Stimulated activated CD8-positive, alpha-beta memory T cell treated with anti-CD3 and anti-CD28 coated beads, Interleukin-7, amount 100 ng/mL, for 24 hours (primary cell): ENCODE data around the gene ZNF584.

ENCODE experiments used
- DNase-seq: peaks from one replicate; pipeline ENCODE4 v3.0.0-alpha.2; 2020; ENCODE audit warnings: low read depth

Gene ZNF584

GRCh38 chr19:58385891-58386575 lies 22.4 kb upstream of the ZNF584 start:
- DNase-seq, result no peak

DNA sequence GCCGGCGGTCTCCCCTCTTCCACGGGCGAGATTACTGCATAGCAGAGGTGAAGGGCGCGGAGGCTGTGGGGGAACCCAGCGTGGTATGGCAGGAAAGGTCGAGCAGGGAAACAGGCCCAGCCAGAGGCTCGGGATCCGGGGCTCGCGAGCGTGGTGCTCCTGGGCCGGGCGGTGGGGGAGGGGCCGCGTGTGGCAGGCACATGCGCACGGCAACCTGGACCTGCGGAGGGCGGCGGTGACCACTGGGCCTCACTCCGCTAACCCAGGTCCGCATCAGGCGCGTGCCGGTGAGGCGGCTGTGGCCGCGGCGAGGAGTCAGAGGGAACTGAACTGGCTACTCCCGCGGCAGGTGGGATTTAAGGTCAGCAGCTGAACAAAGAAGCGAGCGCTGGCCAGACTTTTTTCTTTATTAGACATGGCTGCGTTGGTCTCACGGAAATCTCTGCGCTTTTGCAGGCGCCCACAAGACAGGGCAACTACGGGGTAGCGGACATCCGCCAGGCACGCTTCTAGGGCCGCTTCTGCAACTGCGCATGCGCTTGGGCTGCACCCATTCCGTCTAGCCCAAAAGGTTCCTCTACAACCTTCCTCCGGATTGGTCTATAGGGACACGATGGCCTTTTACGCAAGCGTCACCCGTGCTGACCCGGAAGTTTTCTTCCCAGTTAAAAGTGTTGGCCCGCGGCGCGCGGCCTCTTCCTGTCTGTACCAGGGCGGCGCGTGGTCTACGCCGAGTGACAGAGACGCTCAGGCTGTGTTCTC lies 21.7 kb upstream of the ZNF584 start, which contains the start of gene RPS5:
RPS5 (plus strand) TSS at position 694 of the 762 bp plus-strand sequence. CDS start 869 bp downstream, outside the sequence.
- DNase-seq, result peak; percentile 89

GRCh38 chr19:58387338-58388174 lies 20.9 kb upstream of the ZNF584 start:
- DNase-seq, result no peak

DNA sequence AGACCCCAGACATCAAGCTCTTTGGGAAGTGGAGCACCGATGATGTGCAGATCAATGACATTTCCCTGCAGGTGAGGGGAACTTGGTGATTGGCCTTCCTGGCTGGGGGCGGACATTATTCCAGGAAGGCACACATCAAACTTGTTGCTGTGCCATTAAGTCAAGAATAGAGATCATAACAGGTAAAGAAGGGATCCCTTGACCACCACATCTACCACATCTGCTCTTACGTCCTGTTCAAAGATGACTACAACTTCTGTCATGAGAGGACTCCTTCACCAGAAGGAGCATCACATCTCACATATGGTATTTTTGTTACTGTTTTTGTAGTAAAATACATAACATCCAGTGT lies 20.3 kb upstream of the ZNF584 start:
- DNase-seq, result no peak

DNA sequence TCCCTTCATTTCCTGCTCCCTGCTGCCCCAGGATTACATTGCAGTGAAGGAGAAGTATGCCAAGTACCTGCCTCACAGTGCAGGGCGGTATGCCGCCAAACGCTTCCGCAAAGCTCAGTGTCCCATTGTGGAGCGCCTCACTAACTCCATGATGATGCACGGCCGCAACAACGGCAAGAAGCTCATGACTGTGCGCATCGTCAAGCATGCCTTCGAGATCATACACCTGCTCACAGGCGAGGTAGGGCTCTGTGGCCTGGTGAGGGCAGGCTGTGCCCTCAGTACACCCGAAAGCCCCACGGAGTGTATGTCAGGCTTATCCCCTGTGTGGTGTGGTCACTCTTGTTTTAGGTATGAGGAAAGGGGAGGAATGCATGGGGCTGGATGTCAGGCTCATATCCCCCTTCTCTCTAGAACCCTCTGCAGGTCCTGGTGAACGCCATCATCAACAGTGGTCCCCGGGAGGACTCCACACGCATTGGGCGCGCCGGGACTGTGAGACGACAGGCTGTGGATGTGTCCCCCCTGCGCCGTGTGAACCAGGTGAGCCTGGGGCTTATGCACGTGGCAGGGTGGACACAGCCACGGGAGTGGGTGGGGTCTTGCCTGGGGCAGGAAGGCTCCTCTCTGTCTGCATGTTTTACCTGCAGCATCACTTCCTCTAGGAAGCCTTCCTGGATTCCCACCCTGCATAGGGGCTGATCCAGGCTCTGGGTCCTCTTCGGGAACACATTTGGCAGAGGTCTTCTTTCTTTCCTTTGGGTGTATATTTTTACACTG lies 15.3 kb upstream of the ZNF584 start:
- DNase-seq, result no peak

DNA sequence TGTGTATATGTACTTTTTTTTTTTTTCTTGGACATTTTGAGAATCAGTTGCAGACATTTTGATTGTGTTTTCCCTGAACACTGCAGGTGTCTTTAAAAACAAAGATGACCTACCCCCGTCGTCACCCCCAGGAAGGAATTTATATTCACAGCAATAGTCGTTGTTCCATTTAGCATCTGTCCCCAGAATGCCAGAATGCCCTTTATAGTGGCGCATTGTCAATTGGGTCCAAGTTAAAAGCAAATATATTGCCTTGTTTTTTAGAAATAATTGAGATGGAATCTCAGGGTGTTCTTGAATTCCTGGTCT lies 14.8 kb upstream of the ZNF584 start:
- no peak for DNase-seq

DNA sequence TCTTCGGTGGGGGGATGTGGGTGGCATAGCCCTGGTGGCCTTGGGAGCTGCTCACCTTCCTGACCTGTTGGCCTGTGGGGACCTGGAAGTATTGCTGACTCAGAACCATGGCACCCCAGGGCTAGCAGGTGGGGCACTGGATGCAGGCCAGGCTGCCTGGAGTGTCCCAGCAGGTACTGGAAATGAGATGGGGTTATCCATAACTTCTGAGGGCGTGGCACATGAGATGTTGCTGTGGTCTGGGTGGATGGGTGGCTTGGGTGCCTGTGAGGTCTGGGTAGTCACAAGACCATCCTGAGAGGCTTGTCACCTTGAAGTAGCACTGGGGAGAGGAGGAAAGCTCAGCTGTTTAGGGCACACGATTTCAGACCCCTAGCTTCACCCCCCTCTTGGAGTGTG lies 13.6 kb upstream of the ZNF584 start:
- DNase-seq, result no peak

- DNase-seq, result no peak
Measured at GRCh38 chr19:58395220-58395978, 13.1 kb upstream of the ZNF584 start, which contains the start of gene RNF225. Gene RNF225, plus strand, starts transcription at chr19:58395656. Its CDS starts 434 bp downstream, at chr19:58396090.

DNA sequence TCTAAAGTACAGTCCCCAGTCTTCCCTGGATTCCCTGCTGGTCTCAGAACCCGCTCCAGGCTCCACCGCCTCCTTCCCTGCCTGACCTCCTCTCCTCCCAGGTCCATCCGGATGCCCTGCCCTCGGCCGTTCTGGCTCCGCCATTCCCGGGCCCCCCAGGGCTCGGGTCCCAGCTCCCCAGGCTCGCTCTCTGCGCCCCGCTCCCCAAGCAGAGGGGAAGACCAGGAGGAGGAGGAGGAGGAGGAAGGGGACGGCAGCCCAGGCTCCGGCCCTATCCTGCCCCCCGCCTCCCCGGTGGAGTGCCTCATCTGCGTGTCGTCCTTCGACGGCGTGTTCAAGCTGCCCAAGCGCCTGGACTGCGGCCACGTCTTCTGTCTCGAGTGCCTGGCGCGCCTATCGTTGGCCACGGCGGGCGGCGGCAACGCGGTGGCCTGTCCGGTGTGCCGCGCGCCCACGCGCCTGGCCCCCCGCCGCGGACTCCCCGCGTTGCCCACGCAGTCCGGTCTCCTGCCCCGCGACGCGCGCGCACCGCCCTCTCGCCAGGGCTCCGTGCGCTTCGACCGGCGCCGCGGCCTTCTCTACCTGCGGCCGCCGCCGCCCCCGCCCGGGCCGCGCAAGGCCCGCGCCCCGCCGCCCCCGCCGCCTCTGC lies 12.3 kb upstream of the ZNF584 start:
- no peak for DNase-seq

GRCh38 chr19:58396691-58397532 lies 11.5 kb upstream of the ZNF584 start:
- DNase-seq, result no peak

DNA sequence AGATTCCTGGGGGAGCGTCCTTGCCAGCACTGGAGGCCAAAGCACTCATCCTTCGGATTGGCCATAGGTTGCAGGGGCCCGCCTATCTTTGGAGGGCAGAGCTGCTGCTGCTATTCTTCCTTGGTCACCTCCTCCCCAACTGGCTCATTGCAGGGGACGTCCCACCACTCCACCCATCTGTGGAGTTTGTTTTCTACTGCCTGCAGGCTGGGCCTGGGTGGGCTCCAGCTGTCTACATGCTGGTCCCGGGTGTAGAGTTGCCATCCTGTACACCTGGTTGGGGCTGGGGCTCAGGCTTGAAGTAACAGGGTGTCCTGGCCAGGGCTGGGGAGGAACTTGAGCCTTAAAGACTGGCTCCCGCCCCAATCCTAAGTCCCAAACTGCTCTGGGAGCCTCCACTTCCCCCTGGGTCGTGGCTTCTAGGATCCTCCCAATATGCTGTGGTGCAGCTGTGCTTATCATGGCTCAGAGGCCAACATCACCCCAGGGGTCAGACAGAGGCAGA lies 10.9 kb upstream of the ZNF584 start:
- DNase-seq, result no peak

DNA sequence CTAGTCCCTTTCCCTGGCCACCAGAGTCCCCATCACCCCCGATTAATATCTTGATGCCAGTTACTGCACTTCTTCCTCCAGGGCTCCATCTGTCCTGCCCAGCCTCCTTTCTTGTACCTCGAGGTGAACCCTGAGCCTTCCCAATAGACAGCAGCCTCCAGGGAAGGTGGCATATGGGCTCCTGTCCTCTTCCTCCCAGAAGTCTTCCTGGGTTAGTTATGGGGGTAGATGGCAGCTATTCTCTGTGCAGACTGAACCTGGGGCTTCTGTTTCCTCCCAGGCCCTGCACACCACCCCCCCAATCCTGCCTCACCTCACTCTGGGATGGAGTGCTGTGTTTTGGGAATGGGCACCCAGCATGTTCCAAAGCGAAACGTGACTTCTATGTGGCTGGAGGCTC lies 10.4 kb upstream of the ZNF584 start:
- DNase-seq, result no peak

GRCh38 chr19:58398545-58398944 lies 9.9 kb upstream of the ZNF584 start:
- DNase-seq, result no peak

DNA sequence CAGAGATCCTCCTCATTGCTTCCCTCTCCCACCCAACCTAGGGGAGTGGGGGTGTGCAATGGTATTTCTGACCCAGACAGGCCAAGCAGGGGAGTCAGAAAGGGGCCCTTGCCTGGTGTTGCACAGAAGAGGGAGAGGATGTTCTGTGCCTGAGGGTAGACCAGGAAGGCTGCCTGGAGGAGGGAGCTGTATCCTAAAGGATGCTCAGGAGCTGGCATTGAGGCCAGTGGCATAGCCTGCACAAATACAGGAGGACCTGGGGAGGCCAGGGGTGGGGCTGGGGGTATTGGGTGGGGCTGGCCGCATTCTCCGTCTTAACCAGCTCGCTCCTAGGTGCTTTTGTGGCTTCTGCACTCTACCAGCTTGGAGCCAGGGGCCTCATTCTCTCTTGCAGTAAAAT lies 8.5 kb upstream of the ZNF584 start:
- no peak for DNase-seq

GRCh38 chr19:58400316-58400915 lies 8.0 kb upstream of the ZNF584 start:
- DNase-seq, result no peak

GRCh38 chr19:58400916-58401839 lies 7.3 kb upstream of the ZNF584 start:
- peak; percentile 96 for DNase-seq

DNA sequence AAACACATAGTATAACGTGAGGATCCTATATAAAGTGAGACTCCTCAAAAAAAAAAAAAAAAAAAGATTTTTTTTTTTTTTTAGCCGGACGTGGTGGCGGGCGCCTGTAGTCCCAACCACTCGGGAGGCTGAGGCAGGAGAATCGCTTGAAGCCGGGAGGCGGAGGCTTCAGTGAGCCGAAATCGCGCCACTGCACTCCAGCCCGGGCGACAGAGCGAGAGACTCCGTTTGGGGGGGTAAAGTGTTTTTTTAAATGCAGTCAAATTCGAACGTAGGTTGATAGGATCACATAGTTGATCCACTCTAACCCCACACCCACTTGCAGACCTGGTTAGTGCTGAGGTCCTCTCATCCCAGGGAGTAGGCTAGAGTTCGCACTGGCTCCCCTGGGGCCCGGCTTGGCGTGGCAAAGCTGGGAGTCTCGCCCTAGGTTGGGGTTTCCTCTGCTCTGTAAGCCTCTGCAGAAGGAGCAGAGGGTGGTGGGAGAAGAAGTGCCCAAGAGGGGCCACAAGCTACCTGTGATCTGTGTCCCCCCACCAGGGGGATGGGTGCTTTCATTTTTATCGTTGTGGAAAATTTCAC lies 6.5 kb upstream of the ZNF584 start:
- DNase-seq, result no peak
